Mucosa of gallbladder (tissue), 1 donor: Measurements from ENCODE around the gene PFKP. TPM values are rescaled to one million over a fixed set of nuclear protein-coding genes. Genes with fewer than 3 reads are reported as not detected.
A peak's percentile ranks its signal among the peaks of the same experiment; 100 is the strongest.
"Not testable (repeated sequence)": the region's sequence is repeated elsewhere in the genome, so short reads cannot be mapped to it uniquely, and the experiment has no call there.

Experiments
- DNase-seq: peaks from one replicate; pipeline ENCODE4 v3.0.0-alpha.2; 2020; ENCODE audit warnings: low spot score
- total RNA-seq: library from RNA; stranded (reverse); gene quantifications from one replicate; pipeline ENCODE4 v1.2.1, GENCODE V29; 2021
- donor health status: DM: no; HTN: no; CAD: no.

The PFKP gene
- total RNA-seq, 1 donor from 2014 or later = 109 TPM

- no peak for DNase-seq
These were observed 31.3 kb downstream of the PFKP start for GRCh38 chr10:3098689-3099088.

- DNase-seq = no peak
These were observed 32.1 kb downstream of the PFKP start for GRCh38 chr10:3099291-3100092.

GRCh38 chr10:3100093-3100792 is 32.9 kb downstream of the PFKP start:
- DNase-seq = no peak

- DNase-seq = no peak
These were observed 33.7 kb downstream of the PFKP start for GRCh38 chr10:3100856-3101640.

DNA sequence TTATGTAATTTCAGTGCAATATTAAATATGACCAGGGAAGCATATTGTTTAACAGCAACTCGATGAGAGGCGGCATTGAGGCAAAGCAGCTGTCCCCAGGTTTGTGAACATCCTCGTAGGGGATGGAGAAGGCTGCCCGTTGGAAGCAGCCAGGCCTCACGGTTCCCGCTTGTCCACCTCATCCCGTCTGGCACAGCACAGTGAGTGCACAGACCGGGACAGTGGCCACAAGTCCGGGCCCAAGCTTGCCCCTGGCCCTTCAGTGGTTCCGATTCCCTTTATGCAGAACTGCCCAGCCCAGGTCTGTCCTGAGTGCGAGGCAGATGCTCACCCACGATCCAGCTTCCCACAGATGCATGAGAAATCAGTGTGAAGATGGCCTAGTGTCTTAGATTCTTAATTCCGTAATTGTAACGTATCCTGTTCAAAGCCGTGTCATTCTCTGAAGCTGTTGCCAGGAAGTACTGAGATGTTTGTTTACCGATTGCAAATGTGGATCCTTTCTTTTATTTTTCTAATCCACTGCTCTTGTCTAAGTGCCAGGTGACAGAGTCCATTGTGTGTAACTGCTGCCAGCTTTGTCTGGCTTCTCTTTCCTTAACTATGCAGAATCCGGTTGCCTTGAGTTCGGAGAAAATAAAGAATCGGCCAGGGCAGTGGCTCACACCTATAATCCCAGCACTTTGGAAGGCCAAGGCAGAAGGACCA is 35.5 kb downstream of the PFKP start:
- peak; percentile 69 for DNase-seq

GRCh38 chr10:3103646-3104045 is 36.3 kb downstream of the PFKP start:
- no peak for DNase-seq

DNA sequence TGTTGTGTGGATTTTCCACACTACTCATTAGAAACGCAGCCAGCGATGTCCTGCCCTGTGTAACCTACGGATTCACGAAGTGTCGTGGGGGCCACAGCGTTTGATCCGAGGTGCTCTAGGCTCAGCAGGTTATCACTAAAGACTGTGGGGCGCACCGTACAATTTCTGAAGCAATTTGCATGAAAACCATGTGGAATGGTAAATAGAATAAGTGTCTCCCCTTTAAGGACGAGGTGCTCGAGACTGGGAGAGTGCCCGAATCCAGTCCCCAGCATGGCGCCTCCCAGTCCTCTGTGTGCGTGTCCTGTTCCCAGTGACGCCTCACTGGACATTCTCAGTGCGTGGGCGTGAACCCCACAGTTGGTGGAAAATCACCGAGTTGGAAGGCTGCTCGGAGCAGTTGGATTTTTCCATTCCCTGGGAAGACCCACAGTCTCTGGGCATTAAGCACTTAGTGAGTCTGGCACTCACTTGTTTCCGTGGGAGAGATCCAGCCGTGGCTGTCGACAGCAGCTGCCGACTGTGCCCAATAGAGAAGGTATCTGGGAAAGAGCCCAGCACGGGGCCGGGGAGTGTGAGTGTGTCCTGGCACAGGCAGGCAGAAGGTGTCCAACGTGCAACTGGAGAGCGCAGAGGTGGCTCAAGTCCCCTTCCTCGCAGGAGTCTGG is 37.0 kb downstream of the PFKP start:
- DNase-seq = no peak

DNA sequence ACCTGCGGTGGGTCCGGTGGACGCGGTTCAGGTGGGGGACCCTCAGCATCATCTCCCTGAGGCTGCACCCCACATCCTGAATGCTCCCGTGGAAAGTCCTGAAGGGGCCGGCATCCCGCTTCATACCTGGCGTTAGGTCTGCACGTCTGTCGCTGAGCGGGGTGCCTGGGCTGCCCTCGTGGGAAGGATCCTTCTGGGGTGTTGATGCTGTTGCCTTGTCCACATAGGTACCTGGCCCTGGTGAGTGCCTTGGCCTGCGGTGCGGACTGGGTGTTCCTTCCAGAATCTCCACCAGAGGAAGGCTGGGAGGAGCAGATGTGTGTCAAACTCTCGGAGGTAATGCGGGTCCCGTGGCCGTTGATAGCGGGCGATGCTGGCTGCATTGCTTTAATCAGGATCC is 37.8 kb downstream of the PFKP start:
- DNase-seq = no peak

GRCh38 chr10:3105905-3106304 is 38.6 kb downstream of the PFKP start:
- no peak for DNase-seq

DNA sequence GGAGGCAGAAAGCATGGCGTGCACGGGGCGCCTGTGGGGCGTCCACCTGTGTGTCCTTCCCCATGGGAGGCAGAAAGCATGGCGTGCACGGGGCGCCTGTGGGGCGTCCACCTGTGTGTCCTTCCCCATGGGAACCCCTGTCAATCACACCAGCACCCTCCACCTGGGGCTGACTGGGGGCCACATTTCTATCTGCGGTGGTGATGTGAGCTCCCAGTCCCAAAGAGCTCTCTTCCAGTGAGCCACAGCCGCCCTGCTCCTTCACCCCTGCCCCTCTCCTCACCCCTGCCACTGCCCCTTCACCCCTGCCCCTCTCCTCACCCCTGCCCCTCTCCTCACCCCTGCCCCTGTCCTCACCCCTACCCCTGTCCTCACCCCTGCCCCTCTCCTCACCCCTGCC is 39.0 kb downstream of the PFKP start:
- DNase-seq = not testable (repeated sequence)

DNA sequence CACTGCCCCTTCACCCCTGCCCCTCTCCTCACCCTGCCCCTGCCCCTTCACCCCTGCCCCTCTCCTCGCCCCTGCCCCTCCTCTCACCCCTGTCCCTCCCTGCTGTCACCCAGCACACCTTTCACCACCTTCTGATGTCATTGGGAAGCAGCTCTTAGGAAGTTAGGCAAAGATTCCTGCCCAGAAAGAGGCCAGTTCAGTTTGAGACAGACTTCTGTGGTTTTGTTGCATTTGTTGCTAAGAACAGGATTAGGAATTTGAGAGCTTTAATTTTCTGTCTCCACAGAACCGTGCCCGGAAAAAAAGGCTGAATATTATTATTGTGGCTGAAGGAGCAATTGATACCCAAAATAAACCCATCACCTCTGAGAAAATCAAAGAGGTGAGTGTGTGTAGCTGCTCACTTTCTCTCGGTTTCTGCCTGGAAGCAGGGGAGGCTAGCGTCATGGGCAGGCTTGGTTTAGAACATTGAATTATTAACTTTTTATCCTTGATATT is 39.6 kb downstream of the PFKP start:
- DNase-seq = no peak

GRCh38 chr10:3107426-3107961 is 40.1 kb downstream of the PFKP start:
- DNase-seq = peak; percentile 58

DNA sequence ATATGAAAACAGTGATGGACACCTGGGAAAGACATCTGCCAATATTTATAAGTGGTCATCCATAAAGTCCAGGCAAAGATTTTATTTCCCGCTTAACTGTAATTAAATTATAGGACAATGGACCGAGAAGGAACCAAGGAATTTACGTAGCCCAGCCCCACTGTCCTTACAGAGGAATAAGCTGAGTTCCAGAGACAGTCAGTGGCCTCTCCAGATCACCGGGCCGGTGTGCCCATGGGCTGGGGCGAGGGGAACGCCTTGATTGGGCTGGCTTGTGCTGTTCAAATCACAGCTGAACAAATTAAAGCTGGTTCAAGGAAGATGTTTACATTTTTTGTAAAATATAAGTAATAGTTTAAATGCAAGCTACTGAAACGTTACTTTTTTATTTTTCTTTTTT is 40.7 kb downstream of the PFKP start:
- DNase-seq = no peak

- DNase-seq = no peak
These were observed 41.3 kb downstream of the PFKP start for GRCh38 chr10:3108575-3109105.

DNA sequence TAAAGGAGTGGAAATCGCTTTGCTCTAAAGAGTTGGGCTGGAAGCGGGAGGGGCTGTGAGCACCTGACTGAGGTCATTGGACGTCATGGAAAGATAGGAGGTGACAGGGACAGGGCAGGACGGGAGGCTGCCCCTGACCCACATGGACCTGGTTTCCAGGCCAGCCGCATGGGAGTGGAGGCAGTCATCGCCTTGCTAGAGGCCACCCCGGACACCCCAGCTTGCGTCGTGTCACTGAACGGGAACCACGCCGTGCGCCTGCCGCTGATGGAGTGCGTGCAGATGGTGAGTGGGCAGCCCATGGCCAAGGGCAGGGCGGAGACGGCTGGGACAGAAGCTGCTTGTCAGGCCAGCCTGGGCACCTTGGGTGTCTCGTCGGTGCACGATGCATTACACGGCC is 41.8 kb downstream of the PFKP start:
- DNase-seq = no peak

DNA sequence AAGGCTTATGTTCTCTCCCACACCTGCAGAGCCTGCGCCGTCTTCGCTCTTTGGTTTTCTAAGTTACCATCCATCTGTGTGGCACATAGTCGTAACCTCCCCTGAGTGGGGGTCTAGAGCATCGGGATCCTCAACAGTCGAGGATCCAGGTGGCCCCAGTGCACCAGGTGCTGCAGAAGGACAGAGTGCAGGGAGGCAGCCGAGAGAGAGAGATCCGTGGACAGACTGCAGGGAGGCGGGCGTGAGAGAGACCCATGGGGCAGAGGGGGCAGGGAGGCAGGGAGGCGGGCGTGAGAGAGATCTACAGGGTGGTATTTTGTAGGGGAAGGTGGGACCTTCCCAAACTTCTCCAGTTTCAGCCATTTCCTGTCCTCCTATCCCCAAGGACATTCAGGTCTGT is 42.3 kb downstream of the PFKP start:
- no peak for DNase-seq

- DNase-seq = no peak
These were observed 43.7 kb downstream of the PFKP start for GRCh38 chr10:3110782-3111620.

GRCh38 chr10:3111621-3112163 is 44.3 kb downstream of the PFKP start:
- DNase-seq = no peak

- no peak for DNase-seq
These were observed 46.0 kb downstream of the PFKP start for GRCh38 chr10:3113343-3113720.
